HFF-Myc (cell line): ENCODE results near the gene ANK3.

ENCODE experiments used
- DNase-seq: peaks from one replicate; pipeline ENCODE4 v3.0.0-alpha.2; 2011; ENCODE audit warnings: low read depth; ENCODE audit errors: extremely low read depth
- H3K4me3 ChIP-seq: replicated peaks from 2 replicates; pipeline ENCODE4 v1.5.1; 2011; ENCODE audit warnings: low read depth, mild to moderate bottlenecking, control low read depth, low read length
- TF ChIP-seq, protein P1 (sequence below): IDR thresholded peaks from 2 replicates; pipeline ENCODE4 v1.5.1; 2012; ENCODE audit warnings: mild to moderate bottlenecking, low read depth, low read length, control low read depth; ENCODE audit errors: missing control alignments

Gene ANK3

DNA sequence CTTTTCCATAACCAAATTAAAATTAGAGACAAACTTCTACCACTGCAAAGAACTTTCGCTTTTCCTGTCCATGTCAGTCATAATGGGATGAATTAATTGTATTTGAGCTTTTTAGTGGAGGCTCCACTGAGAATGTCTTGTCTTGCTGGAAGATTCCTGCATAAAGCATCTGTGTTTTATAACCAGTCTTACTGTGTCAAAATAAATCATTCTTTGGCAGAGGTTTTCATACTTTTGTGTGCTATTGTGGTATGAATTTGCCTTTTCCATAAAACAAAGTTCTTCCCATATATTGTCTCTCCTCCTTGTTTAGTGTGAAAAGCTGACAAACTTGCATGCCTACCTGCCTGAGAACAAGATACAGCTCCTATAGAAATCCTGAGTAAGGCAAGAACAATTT is 358.5 kb downstream of the ANK3 start:
- H3K4me3 ChIP-seq, result no peak overlapping the region
- no peak for DNase-seq
- TF ChIP-seq, protein P1, sequence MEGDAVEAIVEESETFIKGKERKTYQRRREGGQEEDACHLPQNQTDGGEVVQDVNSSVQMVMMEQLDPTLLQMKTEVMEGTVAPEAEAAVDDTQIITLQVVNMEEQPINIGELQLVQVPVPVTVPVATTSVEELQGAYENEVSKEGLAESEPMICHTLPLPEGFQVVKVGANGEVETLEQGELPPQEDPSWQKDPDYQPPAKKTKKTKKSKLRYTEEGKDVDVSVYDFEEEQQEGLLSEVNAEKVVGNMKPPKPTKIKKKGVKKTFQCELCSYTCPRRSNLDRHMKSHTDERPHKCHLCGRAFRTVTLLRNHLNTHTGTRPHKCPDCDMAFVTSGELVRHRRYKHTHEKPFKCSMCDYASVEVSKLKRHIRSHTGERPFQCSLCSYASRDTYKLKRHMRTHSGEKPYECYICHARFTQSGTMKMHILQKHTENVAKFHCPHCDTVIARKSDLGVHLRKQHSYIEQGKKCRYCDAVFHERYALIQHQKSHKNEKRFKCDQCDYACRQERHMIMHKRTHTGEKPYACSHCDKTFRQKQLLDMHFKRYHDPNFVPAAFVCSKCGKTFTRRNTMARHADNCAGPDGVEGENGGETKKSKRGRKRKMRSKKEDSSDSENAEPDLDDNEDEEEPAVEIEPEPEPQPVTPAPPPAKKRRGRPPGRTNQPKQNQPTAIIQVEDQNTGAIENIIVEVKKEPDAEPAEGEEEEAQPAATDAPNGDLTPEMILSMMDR, result no peak

GRCh38 chr10:60029475-60029874 is 360.2 kb downstream of the ANK3 start:
- no peak for DNase-seq
- H3K4me3 ChIP-seq, result no peak overlapping the region
- TF ChIP-seq, protein P1, result no peak

DNA sequence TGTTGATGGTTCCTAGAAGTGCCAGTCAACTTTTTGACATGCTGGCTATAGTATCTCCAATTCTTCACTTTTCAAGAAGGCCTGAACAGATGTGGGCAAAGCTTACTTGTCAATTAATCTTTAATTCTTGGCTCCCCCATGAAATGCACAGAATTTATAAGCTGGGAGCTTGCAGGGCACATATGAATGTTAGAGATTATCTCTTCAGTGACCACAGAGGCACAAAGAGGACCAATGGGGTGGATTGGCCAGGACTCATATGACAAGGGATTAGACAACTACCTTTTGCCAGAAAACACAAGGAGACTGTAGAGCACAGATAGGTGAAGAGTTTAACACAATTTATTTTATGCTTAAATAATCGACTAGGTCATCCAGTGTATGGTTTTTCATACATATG is 361.6 kb downstream of the ANK3 start:
- DNase-seq, result no peak
- no peak overlapping the region for H3K4me3 ChIP-seq
- TF ChIP-seq, protein P1, result no peak

DNA sequence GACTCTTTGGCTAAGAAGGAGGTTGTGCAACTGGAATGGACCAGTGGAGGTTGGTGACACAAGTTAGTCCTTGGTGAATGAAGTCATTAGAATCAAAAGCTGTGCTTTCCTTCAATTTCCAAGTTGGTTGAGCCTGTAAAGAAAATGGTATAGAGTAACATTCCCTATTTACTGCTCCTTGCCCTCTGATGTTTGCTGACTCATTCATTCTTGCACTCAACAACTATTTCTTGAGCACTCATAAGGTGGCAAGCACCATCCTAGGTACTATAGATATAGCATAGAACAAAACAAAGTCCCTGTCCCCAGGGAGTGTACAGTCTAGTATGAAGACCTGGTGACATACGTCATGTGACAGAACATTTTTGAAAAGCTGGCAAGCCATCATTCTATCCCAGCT is 364.4 kb downstream of the ANK3 start:
- H3K4me3 ChIP-seq, result no peak overlapping the region
- TF ChIP-seq, protein P1, result no peak
- DNase-seq, result no peak

DNA sequence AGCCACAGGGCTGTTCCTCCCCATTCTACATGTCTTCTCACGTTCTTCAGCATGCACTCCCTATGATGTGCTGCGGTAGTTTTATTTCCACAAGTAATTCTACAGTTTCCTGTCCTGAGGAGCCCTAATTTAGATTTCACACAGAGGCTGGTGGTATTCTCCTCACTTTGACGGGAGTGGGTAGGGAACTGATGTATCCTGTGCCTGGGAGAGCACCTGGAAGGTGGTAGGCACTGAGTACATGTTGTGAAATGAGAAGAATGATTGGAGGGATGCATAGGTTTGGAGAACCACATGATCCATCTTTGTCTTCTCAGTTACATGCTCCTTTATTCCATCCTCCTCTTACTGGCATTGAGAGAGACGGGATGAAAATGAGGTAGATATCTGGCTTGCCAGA is 365.2 kb downstream of the ANK3 start:
- H3K4me3 ChIP-seq, result no peak overlapping the region
- DNase-seq, result no peak
- TF ChIP-seq, protein P1, result no peak

DNA sequence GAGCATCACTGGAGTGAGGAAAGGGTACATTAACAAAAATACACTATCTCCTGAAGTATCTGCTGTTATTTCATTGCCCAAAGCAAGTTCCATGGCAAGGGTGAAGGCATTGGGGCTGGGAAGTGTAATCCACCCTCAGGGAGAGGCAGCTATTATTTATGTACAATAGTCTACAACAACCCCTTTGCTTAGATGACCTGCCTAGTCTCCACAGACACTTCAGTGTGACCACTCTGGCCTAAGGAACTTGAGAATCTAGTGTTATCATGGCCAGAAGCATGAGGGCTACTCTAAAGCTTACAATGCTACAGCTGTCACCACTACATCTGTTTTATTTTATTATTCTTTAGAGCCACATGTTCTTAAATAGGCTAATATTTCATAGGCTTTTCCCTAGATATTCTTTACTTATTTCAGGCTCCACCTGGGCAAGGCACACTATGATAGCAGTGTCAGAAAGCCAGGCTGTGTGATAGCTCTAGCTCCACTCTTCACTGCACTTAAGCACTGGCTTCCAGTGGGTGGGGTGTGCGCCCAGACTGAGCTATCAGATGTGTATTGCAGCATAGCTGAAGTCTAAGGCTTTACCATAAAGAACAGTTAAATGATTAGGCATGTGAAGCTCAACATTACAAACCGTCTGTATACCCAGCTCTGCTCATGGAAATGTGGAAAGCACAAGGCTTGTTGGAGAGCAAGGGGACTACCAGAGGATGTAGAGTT is 366.4 kb downstream of the ANK3 start:
- TF ChIP-seq, protein P1, result no peak
- H3K4me3 ChIP-seq, result no peak overlapping the region
- DNase-seq, result no peak

GRCh38 chr10:60021361-60021760 is 368.3 kb downstream of the ANK3 start:
- TF ChIP-seq, protein P1, result no peak
- H3K4me3 ChIP-seq, result no peak overlapping the region

More at GRCh38 chr10:60021361-60021760, 368.3 kb downstream of the ANK3 start:
- DNase-seq, result no peak
